SHP77 treated with DMSO at 0.1 percent for 48 hours (cell line): ENCODE measurements around the gene TNFAIP3.
"Not testable (repeated sequence)": the region's sequence is repeated elsewhere in the genome, so short reads cannot be mapped to it uniquely, and the experiment has no call there.

Source experiments
- DNase-seq: peaks from one replicate; lab custom pipeline; 2025; lab: John Stamatoyannopoulos, UW

The TNFAIP3 gene

GRCh38 chr6:137878486-137879285 lies 11.6 kb downstream of the TNFAIP3 start:
- DNase-seq = no peak

- no peak for DNase-seq
These were observed 12.2 kb downstream of the TNFAIP3 start for GRCh38 chr6:137879299-137879698.

DNA sequence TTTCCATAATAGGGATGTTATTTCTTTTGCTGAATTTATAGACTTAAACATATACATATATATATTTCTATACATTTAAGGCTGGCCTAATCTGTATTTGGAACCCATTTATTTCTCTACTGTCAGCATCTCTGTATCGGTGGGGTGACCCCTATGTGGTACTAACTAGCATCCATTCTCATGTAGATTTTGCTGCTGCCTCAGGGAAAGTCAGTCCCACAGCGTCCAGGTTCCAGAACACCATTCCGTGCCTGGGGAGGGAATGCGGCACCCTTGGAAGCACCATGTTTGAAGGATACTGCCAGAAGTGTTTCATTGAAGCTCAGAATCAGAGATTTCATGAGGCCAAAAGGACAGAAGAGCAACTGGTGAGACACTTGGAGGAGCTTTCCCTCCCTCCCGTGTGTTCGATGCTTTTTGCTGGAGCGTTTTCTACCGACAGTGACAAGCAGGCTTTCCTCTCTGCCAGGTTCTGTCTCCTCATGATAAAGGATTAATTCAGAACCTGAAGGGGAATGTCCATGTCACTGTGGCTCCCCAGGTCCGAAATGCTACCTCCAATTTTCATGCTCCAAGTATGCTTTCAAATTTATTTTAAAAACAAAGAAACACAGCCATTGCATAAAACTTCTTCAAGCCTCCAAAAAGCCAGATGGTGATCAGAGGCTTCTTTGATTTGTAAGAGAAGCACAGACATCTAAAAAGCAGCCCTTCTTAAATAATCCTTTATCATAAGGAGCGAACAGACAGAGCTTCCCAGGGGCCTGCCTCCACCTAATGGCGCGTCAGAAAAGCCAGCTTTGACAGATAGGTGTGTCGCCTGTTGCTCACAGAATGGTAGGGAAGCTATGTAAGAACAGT lies 13.1 kb downstream of the TNFAIP3 start:
- DNase-seq = no peak

GRCh38 chr6:137880746-137881521 lies 13.9 kb downstream of the TNFAIP3 start:
- DNase-seq = no peak

- DNase-seq = no peak
These were observed 14.4 kb downstream of the TNFAIP3 start for GRCh38 chr6:137881522-137881886.

DNA sequence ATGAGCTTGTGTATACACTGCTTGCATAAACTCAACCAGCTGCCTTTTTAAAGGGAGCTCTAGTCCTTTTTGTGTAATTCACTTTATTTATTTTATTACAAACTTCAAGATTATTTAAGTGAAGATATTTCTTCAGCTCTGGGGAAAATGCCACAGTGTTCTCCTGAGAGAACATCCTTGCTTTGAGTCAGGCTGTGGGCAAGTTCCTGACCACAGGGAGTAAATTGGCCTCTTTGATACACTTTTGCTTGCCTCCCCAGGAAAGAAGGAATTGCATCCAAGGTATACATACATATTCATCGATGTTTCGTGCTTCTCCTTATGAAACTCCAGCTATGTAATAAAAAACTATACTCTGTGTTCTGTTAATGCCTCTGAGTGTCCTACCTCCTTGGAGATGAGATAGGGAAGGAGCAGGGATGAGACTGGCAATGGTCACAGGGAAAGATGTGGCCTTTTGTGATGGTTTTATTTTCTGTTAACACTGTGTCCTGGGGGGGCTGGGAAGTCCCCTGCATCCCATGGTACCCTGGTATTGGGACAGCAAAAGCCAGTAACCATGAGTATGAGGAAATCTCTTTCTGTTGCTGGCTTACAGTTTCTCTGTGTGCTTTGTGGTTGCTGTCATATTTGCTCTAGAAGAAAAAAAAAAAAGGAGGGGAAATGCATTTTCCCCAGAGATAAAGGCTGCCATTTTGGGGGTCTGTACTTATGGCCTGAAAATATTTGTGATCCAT lies 15.3 kb downstream of the TNFAIP3 start:
- no peak for DNase-seq

GRCh38 chr6:137883400-137884148 lies 16.5 kb downstream of the TNFAIP3 start:
- DNase-seq = no peak

- no peak for DNase-seq
These were observed 17.3 kb downstream of the TNFAIP3 start for GRCh38 chr6:137884149-137884909.

- not testable (repeated sequence) for DNase-seq
These were observed 17.8 kb downstream of the TNFAIP3 start for GRCh38 chr6:137884910-137885229.

- DNase-seq = not testable (repeated sequence)
These were observed 19.2 kb downstream of the TNFAIP3 start for GRCh38 chr6:137886226-137886625.

GRCh38 chr6:137890983-137891537 lies 24.0 kb downstream of the TNFAIP3 start:
- DNase-seq = no peak

- no peak for DNase-seq
These were observed 25.2 kb downstream of the TNFAIP3 start for GRCh38 chr6:137892271-137892708.

- no peak for DNase-seq
These were observed 26.1 kb downstream of the TNFAIP3 start for GRCh38 chr6:137893181-137893580.

DNA sequence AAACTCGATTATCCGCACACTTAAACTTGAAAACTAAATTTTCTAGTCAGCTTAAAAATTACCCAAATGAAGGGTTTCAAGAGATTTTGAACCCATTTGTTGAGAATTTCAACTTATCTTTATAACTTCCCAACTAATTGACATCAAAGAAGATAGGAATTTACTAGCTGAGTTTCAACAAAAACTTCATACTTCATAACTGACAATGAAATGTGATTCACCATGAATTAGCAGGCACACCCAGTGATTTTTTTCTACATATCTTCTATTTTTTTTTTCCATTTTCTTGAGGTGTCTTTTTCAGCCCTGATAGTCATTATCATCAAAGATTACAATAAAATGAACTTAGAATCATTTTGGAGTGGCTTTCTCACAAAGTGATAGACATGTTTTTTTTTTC lies 26.7 kb downstream of the TNFAIP3 start:
- no peak for DNase-seq

DNA sequence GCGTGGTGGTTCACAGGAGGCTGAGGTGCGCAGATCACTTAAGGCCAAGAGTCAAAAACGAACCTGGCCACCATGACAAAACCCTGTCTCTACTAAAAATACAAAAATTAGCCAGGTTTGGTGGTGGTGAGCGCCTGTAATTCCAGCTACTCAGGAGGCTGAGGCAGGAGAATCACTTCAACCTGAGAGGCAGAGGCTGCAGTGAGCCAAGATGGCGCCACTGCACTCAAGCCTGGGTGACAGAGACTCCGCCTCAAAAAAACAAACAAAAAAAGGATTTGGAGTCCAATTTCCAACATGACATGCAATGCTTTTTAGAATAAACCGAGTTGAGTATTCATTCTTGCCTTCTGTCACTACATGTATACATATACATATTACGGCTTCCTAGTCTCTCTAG lies 27.3 kb downstream of the TNFAIP3 start:
- not testable (repeated sequence) for DNase-seq

DNA sequence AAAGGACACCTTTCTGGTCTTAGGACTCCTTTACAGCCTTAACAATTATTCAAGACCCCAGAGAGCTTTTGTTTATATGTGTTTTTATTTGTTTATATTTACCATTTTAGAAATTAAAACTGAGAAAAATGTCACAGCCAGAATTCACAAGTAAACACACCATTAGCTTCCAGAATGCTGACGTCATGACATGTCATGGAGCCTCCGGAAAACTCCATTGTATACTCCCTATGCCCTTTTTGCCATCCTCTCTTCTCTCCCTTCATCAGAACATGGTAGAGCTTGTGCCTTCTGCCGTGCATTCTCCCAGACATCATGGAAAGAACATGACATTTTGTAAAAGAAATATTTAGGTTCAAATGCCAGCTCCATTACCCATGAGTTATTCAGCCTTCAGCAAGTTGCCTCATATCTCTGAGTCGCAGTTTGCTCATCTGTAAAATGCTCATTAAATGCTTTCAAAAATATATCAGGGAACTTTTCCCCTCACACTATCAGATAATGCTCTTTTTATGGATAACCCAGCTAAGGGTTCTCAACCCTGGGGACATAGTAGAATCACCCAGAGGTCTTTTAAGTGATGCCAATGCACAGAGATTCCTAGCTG lies 27.8 kb downstream of the TNFAIP3 start:
- DNase-seq = no peak

GRCh38 chr6:137896647-137897046 lies 29.6 kb downstream of the TNFAIP3 start:
- no peak for DNase-seq

DNA sequence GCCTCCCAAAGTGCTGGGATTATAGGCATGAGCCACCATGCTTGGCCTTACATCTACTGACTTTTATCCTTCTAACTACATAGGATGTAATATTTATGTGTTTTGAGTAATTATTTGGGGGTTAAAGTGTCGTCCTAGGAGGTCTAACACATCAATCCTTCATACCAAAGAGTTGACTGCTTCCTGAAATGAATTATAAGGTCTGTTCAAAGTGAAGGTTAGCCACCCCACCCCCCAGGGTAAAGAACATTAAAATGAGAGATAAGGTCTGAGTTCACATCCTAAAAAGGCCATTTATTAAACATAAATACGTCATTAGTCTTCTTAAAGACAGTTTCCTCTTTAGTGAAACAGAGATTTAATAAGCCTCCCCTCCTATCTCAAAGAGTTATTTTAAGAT lies 33.8 kb downstream of the TNFAIP3 start:
- DNase-seq = no peak

- DNase-seq = no peak
These were observed 34.4 kb downstream of the TNFAIP3 start for GRCh38 chr6:137901454-137901853.

GRCh38 chr6:137902699-137903098 lies 35.6 kb downstream of the TNFAIP3 start:
- DNase-seq = no peak
